HG03097 (cell line): ENCODE measurements around the gene CEP104.

ENCODE experiments used
- ATAC-seq: cut with Tn5 transposase; IDR thresholded peaks from one replicate; pipeline ENCODE4 v1.9.1; 2021; ENCODE audit not compliant: unreplicated experiment, low FRiP score

The CEP104 gene

GRCh38 chr1:3869751-3870301 is 12.8 kb upstream of the CEP104 start:
- ATAC-seq: no peak

GRCh38 chr1:3868464-3869006 is 11.5 kb upstream of the CEP104 start:
- ATAC-seq: no peak

DNA sequence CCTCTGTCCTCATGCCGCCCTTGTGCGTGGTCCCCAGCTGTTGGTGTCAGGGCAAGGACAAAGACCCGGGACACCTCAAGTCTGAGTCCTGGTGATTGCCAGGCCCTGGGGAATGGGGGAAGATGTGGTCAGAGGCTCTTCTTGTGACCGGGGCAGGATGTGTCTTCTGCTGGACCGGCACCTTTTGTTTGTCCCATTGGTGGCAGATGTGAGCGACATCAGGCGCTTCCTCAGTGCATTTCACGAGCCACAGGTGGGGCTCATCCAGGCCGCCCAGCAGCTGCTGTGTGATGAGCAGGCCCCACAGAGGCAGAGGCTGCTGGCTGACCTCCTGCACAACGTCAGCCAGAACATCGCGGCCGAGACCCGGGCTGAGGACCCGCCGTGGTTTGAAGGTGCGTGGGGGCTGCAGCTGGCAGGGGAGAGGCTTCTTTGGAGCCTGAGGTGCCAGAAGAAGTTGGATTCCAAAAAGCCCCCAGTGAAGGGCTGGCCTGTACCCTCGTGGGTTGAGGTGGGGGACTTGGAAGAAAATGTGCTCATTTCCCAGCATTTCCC is 8.7 kb upstream of the CEP104 start:
- ATAC-seq: no peak

GRCh38 chr1:3864884-3865283 is 7.9 kb upstream of the CEP104 start:
- ATAC-seq: no peak

- ATAC-seq: no peak
Measured at GRCh38 chr1:3863231-3863935, 6.4 kb upstream of the CEP104 start.

- no peak for ATAC-seq
Measured at GRCh38 chr1:3858231-3858981, 1.4 kb upstream of the CEP104 start.

DNA sequence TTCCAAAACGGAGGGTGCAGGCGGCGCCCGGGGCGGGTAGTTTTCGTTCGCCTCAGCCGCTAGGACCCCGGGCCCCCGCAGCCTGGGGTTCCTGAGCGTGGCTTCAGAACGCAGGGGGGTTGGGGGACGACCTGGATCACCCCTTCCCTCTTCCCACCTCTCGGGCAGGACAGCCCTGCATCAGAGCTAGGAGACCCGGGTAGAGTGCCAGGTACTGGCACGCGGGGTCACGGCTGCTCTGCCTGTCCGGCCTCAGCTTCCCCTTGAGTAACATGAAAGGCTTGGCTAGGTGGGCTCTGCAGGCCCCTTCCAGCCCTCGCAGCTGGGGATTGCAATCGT is 749 bp upstream of the CEP104 start:
- no peak for ATAC-seq

- ATAC-seq: no peak
Measured at GRCh38 chr1:3852711-3853485, 4.1 kb downstream of the CEP104 start.

DNA sequence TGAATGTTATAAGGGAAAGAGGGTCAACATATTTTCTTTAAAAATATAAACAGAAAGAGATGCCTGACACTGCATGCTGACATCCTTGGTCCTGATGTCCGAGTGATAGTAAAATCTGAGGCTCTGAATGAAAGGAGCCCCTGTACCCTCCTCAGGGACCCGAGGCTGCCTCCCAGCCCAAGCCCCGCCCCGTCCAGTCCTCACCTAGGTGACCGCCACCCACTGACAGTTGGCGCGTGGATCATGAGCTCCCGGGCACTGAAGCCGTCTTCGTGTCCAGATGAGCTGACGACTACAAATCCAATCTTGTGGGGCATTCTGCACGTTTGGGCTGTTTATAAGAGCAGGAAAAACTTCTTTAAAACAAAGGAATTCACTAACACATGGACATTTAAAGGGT is 4.9 kb downstream of the CEP104 start:
- ATAC-seq: no peak

GRCh38 chr1:3851292-3851691 is 5.7 kb downstream of the CEP104 start:
- ATAC-seq: no peak

DNA sequence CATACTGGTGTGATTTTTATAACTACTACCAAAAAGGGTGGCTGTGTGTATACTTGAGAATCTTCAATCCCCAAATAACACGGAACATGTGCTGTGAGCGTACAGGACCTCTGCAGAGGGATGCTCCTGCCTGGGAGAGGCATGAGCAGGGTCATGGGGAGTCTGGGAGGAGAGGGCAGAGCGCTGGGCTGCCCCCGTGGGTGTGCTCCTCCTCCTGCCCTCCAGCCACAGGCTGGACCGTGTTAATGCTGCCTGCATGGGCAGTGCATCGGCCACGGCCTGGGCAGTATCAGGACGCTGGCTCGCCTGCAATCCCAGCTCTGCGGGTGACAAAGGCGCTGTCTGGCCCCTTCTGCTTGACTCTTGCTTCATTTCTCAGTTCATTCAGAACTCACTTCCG is 6.2 kb downstream of the CEP104 start:
- no peak for ATAC-seq

GRCh38 chr1:3847081-3847480 is 9.9 kb downstream of the CEP104 start:
- no peak for ATAC-seq

- ATAC-seq: no peak
Measured at GRCh38 chr1:3846541-3846940, 10.5 kb downstream of the CEP104 start.

DNA sequence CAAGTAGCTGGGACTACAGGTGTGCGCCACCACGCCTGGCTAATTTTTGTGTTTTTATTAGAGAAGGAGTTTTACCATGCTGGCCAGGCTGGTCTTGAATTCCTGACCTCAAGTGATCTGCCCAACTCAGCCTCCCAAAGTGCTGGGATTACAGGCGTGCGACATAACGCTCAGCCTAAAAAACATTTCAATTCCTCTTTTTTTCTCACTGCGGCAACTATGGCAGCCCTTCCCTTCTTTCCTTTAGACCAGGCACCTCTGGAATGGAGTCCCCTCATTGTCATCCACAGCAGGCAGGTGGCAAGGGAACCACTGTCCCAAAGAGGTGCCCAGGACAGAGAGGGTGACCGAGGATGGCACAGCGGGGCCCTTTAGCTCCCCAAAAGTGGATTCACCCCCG is 14.1 kb downstream of the CEP104 start:
- ATAC-seq: no peak

DNA sequence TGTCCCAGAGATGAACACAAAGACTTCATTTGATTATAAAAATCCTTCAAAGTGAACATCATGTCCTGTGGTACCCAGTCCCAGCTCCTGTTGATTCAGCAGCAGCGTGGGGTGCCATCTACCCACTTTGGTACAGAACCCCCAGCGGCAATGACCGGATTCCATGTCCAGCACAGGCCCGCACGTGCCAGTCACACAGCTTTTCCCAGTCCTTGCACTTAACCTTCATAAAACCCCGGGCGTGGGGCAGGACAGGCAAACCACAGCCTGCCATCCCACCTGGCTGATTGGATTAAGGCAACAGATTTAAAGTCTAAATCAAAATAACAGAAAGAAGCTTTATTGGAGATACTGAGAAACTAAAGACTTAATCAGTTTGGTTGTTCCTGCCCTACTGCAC is 15.5 kb downstream of the CEP104 start:
- no peak for ATAC-seq

- no peak for ATAC-seq
Measured at GRCh38 chr1:3838788-3839187, 18.2 kb downstream of the CEP104 start.

GRCh38 chr1:3837685-3838084 is 19.3 kb downstream of the CEP104 start:
- no peak for ATAC-seq

DNA sequence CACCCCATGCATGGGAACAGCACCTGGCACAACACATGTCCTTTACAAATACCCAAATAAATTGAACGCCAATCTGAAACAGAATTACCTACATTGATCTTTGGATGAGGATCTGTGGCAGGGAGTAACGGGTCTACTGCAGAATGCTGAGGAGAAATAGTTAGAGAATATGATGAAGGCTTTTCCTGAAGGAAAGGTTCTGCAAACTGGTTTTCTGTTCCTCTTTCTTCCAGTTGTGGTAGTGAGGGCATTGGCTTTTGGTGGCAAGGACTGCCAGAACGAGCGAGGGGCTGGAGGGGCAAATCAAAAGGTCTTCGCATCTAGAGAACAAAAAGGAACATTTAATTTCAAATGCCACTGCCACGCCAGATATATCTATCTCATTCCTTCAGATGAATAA is 19.8 kb downstream of the CEP104 start:
- no peak for ATAC-seq

- ATAC-seq: no peak
Measured at GRCh38 chr1:3836421-3836820, 20.6 kb downstream of the CEP104 start.

DNA sequence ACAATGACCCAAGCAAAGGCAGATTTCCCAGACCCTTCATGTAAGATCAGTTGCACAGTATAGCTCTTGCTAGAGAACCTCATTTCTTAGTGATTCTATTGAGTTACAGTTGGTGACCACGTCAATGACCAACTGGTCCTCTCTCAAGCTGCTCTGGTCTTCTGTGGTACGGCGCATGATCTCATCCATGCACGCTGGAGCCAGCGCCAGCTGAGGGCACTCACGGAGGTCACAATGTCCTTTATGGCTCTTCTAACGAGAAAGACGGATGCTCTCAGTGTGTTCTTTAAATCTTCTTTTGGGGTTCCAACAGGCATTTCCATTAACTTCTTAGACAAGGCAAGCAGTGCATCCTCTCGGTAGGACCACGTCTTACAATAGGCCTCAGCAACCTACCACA is 22.3 kb downstream of the CEP104 start:
- no peak for ATAC-seq

GRCh38 chr1:3831689-3832088 is 25.3 kb downstream of the CEP104 start:
- no peak for ATAC-seq
